Activated CD4-positive, alpha-beta memory T cell treated with anti-CD3 and anti-CD28 coated beads, Interleukin-2, amount 10 ng/mL, durations not matched to agents 7 days and 5 days (primary cell): ENCODE measurements around the gene PADI4. TPM values are rescaled to one million over a fixed set of nuclear protein-coding genes. Genes with fewer than 3 reads are reported as not detected.
"Not testable (repeated sequence)": the region's sequence is repeated elsewhere in the genome, so short reads cannot be mapped to it uniquely, and the experiment has no call there.

ENCODE experiments used
- CTCF ChIA-PET: fragments of 350-600 bp; sonication (Branson Sonifier 250); formaldehyde crosslinking; loops from one replicate; lab custom pipeline; 2021; ENCODE audit warnings: antibody characterized with exemption, inconsistent platforms; lab: Charles Lee
- POLR2A ChIA-PET: fragments of 350-600 bp; sonication (Branson Sonifier 250); formaldehyde crosslinking; loops from one replicate; lab custom pipeline; 2021; ENCODE audit warnings: antibody characterized with exemption; lab: Charles Lee
- DNase-seq: peaks from one replicate; pipeline ENCODE4 v3.0.0-alpha.2; 2020
- H3K27ac Mint-ChIP-seq: one replicate; pipeline ENCODE4 v1.8.0; 2021; ENCODE audit warnings: mild to moderate bottlenecking, mixed read lengths
- H3K27me3 Mint-ChIP-seq: one replicate; pipeline ENCODE4 v1.8.0; 2021; ENCODE audit warnings: mixed read lengths
- H3K36me3 Mint-ChIP-seq: one replicate; pipeline ENCODE4 v1.8.0; 2021; ENCODE audit warnings: low read depth, mixed read lengths
- H3K4me1 Mint-ChIP-seq: one replicate; pipeline ENCODE4 v1.8.0; 2021; ENCODE audit warnings: mixed read lengths
- H3K4me3 Mint-ChIP-seq: one replicate; pipeline ENCODE4 v1.8.0; 2021; ENCODE audit warnings: mild to moderate bottlenecking, mixed read lengths
- H3K9me3 Mint-ChIP-seq: one replicate; pipeline ENCODE4 v1.8.0; 2021; ENCODE audit warnings: mixed read lengths
- total RNA-seq, 2 experiments: library from RNA; stranded (reverse); gene quantifications; one replicate each; pipeline ENCODE4 v1.2.3, GENCODE V29; 2021

Gene PADI4
- total RNA-seq, 2 experiments from 2014 or later: not detected

DNA sequence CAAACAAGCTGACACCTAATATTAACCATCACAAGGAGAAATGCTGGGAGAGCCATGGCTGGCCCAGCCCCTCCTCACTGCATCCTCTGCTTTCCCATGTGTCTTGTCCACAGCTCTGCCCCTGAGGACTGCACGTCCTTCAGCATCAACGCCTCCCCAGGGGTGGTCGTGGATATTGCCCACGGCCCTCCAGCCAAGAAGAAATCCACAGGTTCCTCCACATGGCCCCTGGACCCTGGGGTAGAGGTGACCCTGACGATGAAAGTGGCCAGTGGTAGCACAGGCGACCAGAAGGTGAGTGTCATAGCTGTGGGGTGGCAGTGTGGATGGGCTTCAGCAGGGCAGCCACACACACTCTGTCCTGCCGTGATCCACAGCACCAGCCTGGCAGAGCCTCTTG lies 22.9 kb downstream of the PADI4 start:
- peaks cover 6% of the 10 kb centered on the region for H3K27me3 Mint-ChIP-seq
- POLR2A ChIA-PET: no interaction called here

DNA sequence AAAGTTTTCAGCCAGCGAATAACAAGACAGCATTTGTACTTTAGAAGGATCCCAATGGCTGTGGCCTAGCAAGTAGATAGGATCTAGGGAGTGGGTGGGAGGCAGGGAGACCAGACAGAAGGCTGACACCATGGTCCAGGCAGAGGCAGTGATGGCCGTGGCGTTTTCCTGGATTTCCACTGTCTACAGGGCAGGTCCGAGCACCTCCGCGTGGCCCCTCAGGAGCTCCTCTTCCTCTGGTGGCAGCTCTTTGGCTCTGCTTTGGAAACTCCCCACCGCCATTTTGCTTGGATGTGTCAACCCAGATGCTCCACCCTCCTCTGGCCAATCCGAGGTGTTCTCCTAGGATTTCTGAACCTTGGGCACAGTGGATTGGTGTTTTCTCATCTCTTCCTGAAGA lies 25.1 kb downstream of the PADI4 start:
- Mint-ChIP-seq H3K36me3 (no peaks in the 10 kb centered on the region), H3K27ac (no peak overlapping the region), H3K4me3 (no peak overlapping the region), H3K27me3 (peaks cover 8% of the 10 kb centered on the region), H3K4me1 (no peaks in the 10 kb centered on the region), H3K9me3 (no peaks in the 10 kb centered on the region)
- ChIA-PET CTCF (no interaction called here), POLR2A (no interaction called here)
- DNase-seq: no peak

More for the DNA sequence above, 22.9 kb downstream of the PADI4 start:
- CTCF ChIA-PET: no interaction called here
- no peak for DNase-seq
- Mint-ChIP-seq H3K27ac (no peak overlapping the region), H3K4me3 (no peak overlapping the region), H3K9me3 (no peaks in the 10 kb centered on the region), H3K36me3 (no peaks in the 10 kb centered on the region), H3K4me1 (no peaks in the 10 kb centered on the region)

GRCh38 chr1:17335821-17336710 lies 28.1 kb downstream of the PADI4 start:
- no peak overlapping the region for H3K4me3 Mint-ChIP-seq
- CTCF ChIA-PET: interaction anchor here (1.5 kb wide), 1 partner anchor 27 kb away, joined by 4 read pairs; no protein-coding TSS in a partner anchor
- POLR2A ChIA-PET: no interaction called here
- DNase-seq: peak; percentile 66
- no peaks in the 10 kb centered on the region for H3K9me3 Mint-ChIP-seq
- H3K36me3 Mint-ChIP-seq: no peaks in the 10 kb centered on the region
- no peaks in the 10 kb centered on the region for H3K4me1 Mint-ChIP-seq
- H3K27ac Mint-ChIP-seq: no peak overlapping the region
- peaks cover 5% of the 10 kb centered on the region for H3K27me3 Mint-ChIP-seq

DNA sequence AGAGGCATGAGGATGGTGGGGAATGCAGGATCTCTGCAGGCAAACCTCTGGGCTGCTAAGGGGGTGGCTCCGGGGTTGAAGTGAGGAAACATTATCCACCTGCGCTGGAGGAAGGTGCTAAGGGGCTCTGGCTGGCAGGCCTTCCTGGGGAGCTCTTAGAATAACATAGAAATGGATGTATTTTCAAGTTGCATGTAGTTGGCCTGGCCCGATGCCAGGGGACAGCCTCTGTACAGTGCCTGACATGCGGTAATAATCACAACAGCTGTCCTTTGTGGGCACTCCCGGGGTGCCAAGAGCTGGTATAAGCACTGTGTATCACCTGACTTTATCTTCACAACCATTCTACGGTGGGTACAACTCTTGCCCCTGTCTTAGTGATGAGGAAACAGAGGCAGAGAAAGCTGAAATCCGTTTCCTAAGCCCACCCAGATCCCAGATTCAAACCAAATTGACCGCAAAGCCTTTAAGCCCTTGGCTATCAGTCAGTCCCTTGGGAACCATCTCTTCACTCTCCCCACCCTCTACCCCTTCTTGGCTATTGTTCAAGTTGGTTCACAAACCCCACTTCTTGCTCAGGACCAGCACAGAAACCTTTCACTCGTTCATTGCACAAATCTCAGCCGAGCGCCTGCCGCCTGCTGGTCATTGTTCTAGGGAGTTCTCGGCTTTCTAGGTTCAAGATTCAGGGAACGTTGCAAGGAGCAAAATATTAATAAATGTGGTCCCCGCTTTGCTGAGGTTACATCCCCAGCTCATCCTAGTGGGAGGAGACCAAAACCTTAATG lies 30.9 kb downstream of the PADI4 start:
- CTCF ChIA-PET: no interaction called here

GRCh38 chr1:17339521-17339920 lies 31.5 kb downstream of the PADI4 start:
- POLR2A ChIA-PET: no interaction called here
- Mint-ChIP-seq H3K27ac (no peak overlapping the region), H3K27me3 (peaks cover 3% of the 10 kb centered on the region), H3K4me1 (no peaks in the 10 kb centered on the region), H3K4me3 (no peak overlapping the region), H3K9me3 (no peaks in the 10 kb centered on the region), H3K36me3 (no peaks in the 10 kb centered on the region)
- CTCF ChIA-PET: no interaction called here
- no peak for DNase-seq

More for the DNA sequence above, 30.9 kb downstream of the PADI4 start:
- POLR2A ChIA-PET: no interaction called here
- Mint-ChIP-seq H3K36me3 (no peaks in the 10 kb centered on the region), H3K4me3 (no peak overlapping the region), H3K27ac (no peak overlapping the region), H3K27me3 (peaks cover 3% of the 10 kb centered on the region), H3K4me1 (no peaks in the 10 kb centered on the region), H3K9me3 (no peaks in the 10 kb centered on the region)
- DNase-seq: no peak

DNA sequence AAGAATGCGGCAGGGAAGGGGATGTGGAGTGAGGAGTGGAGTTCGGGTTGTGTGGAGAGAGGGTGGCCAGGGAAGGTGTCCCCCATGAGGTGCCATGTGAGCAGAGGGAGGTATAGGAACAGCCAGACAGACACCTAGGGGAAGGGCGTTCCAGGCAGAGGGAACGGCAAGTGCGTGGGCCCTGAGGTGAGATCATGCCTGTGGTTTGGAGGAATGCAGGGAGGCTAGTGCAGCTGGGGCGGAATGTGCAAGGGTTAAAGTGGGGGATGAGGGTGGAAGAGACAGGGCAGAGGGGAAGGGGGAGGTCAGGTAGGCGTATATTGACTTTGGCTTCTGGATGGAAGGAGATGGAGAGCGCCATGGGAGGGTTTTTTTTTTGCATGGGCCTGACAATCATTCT lies 32.4 kb downstream of the PADI4 start:
- H3K27ac Mint-ChIP-seq: no peak overlapping the region
- no peak overlapping the region for H3K4me3 Mint-ChIP-seq
- H3K9me3 Mint-ChIP-seq: no peaks in the 10 kb centered on the region
- H3K27me3 Mint-ChIP-seq: peaks cover 3% of the 10 kb centered on the region
- no peaks in the 10 kb centered on the region for H3K36me3 Mint-ChIP-seq
- POLR2A ChIA-PET: no interaction called here
- CTCF ChIA-PET: no interaction called here
- H3K4me1 Mint-ChIP-seq: no peaks in the 10 kb centered on the region
- no peak for DNase-seq

- POLR2A ChIA-PET: no interaction called here
- H3K9me3 Mint-ChIP-seq: no peaks in the 10 kb centered on the region
- H3K27me3 Mint-ChIP-seq: no peaks in the 10 kb centered on the region
Observed at GRCh38 chr1:17342014-17342441, 34.0 kb downstream of the PADI4 start.

GRCh38 chr1:17345506-17345905 lies 37.5 kb downstream of the PADI4 start:
- H3K4me1 Mint-ChIP-seq, H3K27ac Mint-ChIP-seq, H3K4me3 Mint-ChIP-seq, CTCF ChIA-PET, H3K36me3 Mint-ChIP-seq, H3K9me3 Mint-ChIP-seq, DNase-seq, H3K27me3 Mint-ChIP-seq, POLR2A ChIA-PET: not testable (repeated sequence)

More at GRCh38 chr1:17342014-17342441, 34.0 kb downstream of the PADI4 start:
- DNase-seq: no peak
- H3K4me1 Mint-ChIP-seq: no peaks in the 10 kb centered on the region
- H3K4me3 Mint-ChIP-seq: no peak overlapping the region
- H3K27ac Mint-ChIP-seq: no peak overlapping the region
- CTCF ChIA-PET: no interaction called here
- H3K36me3 Mint-ChIP-seq: no peaks in the 10 kb centered on the region

- Mint-ChIP-seq H3K36me3 (no peaks in the 10 kb centered on the region), H3K4me3 (no peak overlapping the region), H3K9me3 (no peaks in the 10 kb centered on the region), H3K4me1 (peaks cover 4% of the 10 kb centered on the region), H3K27me3 (no peaks in the 10 kb centered on the region), H3K27ac (no peak overlapping the region)
- POLR2A ChIA-PET: no interaction called here
- DNase-seq: no peak
- CTCF ChIA-PET: no interaction called here
Observed at GRCh38 chr1:17346046-17346789, 38.2 kb downstream of the PADI4 start.

DNA sequence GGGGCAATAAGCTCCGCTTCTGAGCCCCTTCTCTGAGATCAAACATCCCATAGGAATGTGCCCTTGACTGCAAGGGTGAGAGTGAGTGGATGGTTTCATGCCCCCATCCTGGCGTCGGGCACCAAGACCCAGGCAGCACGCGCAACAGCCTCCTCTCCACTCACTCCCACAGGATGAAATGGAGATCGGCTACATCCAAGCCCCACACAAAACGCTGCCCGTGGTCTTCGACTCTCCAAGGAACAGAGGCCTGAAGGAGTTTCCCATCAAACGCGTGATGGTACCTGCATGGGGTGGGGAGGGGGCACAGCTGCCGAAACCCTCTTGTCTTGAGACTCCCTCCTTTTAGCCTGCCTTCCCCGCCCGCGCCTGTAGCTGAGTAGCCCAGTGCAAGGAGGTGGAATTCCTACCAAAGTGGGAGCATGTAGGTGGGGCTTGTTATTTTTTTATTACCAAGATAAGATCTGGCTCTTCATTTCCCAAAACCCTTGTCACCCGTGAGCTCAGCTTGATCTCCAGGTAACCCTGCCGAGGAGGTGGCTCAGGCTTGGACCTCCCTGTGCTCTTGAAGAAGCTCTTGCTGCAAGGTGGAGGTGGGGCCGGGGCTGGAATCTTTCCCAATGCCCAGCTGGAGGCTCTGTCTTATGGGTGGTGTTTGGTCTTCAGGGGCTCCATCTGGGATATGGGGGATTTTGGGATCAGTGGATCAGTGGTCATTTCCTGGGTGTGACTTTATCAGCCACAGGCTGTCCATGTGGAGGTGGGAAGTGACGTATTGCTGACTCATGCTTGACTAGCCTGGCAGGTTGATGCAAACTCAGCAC lies 40.0 kb downstream of the PADI4 start:
- Mint-ChIP-seq H3K9me3 (no peaks in the 10 kb centered on the region), H3K27ac (no peak overlapping the region), H3K4me1 (peaks cover 4% of the 10 kb centered on the region), H3K4me3 (no peak overlapping the region), H3K36me3 (no peaks in the 10 kb centered on the region), H3K27me3 (peaks cover 1% of the 10 kb centered on the region)
- CTCF ChIA-PET: no interaction called here
- DNase-seq: no peak
- POLR2A ChIA-PET: no interaction called here

DNA sequence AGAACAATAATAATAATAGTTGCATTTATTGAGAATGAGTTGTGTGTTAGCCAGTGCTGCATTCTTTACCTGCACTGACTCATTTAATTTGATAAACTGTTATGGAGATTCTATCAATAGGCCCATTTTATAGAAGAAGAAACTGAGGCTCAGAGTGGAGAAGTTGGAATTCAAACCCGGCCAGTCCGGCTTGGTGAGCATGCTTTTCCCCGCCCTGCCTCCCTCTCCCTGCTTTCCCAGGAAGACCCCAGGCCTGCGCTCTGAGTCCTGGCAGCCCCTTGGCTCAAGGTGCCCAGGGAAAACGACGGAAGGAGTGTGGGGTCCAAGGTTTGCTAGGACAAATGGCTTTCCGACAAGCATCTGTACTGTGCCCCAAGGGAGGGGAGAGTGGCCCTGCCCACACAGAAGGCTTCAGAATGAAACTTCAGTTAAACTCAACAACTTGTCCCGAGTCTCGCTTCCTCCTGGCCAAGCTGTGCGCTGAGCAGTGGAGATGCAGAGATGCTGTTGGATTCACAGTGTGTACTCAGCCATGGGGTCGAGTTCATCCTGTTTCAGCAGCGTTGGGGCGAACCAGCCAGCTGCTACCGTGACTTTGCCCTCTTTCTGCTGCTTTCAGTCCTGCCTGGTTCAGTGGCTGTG lies 40.7 kb downstream of the PADI4 start:
- no peak for DNase-seq
- H3K9me3 Mint-ChIP-seq: no peaks in the 10 kb centered on the region
- H3K36me3 Mint-ChIP-seq: no peaks in the 10 kb centered on the region
- H3K27me3 Mint-ChIP-seq: peaks cover 1% of the 10 kb centered on the region
- POLR2A ChIA-PET: no interaction called here
- H3K4me1 Mint-ChIP-seq: peaks cover 4% of the 10 kb centered on the region
- no peak overlapping the region for H3K4me3 Mint-ChIP-seq
- no peak overlapping the region for H3K27ac Mint-ChIP-seq
- CTCF ChIA-PET: no interaction called here

DNA sequence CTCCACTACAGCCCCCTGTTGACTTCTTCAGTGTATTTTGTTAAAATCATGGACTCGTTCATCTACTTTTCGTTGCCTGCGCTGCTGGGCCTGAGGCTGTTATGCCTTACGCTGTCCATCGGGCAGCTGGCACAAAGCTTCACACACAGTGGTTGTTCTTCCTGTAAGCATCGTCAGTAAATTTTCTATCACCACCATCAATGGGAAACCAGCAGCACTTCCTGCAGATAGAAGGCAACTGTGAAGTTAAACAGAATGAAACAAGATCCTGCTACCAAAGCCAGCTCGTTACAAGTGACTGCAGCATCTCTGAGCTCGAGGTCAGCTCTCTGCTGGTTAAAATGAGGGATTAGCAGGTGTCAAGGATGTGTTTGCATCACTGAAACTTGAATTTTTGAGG lies 42.1 kb downstream of the PADI4 start:
- Mint-ChIP-seq H3K9me3 (no peaks in the 10 kb centered on the region), H3K27ac (no peak overlapping the region), H3K4me1 (peaks cover 4% of the 10 kb centered on the region), H3K4me3 (no peak overlapping the region), H3K36me3 (no peaks in the 10 kb centered on the region), H3K27me3 (peaks cover 1% of the 10 kb centered on the region)
- POLR2A ChIA-PET: no interaction called here
- no peak for DNase-seq
- CTCF ChIA-PET: no interaction called here
